Measurements from ENCODE around the gene ELMO1. TPM values are rescaled to one million over a fixed set of nuclear protein-coding genes. Genes with fewer than 3 reads are reported as not detected.

Gene ELMO1
- total RNA-seq, 1 experiment from 2014 or later = 7.8 TPM

DNA sequence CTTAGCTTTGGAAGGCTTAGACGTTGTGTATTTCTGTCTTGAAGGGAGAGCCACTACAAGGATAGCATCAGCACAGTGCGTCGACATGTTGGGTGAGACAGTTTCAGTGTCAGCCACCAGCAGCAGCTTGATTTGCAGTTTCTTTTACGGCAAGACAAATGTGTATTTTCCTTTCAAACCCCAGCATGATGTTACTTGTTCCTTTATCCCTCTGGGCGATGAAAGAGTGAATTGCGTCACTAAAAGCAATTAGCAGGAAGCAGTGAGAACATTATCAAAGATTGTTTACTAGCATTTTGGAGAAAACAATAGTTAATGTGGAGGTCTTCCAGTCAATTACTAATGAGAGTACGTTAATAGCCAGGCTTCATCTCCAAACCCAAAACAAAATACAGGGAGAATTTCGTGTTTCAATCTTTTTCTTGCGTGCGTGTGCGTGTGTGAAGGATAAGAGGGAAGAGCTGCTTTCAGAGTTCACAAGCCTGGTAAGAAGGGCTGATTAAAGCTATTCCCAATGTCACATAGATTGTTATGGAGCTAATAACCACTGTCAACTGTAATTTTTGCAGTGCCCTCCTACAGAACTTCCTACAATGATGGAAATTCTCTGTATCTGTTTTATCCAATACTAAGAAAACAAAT, 567.3 kb downstream of the ELMO1 start:
- H3K4me3 Mint-ChIP-seq = no peak overlapping the region
- Histone ChIP-seq H3K4me2 (ENCODE audit: insufficient read depth, insufficient read length, low read length) (no peak overlapping the region), H2AFZ (ENCODE audit: low read length) (no peak overlapping the region), H3K4ac (ENCODE audit: low read depth, low read length) (no peak overlapping the region), H3K23me2 (ENCODE audit: insufficient read length, low read depth, low read length, poor library complexity, severe bottlenecking) (no peaks in the 10 kb centered on the region), H3K27ac (ENCODE audit: insufficient read length, low read depth, low read length) (no peak overlapping the region), H3K79me1 (ENCODE audit: insufficient read depth, low read depth, low read length, poor library complexity, severe bottlenecking) (no peaks in the 10 kb centered on the region), H4K8ac (replicated peaks; ENCODE audit: insufficient read length, low read depth, low read length) (no peak overlapping the region), H2AK5ac (ENCODE audit: insufficient read length, low read length) (no peak overlapping the region), H4K20me1 (ENCODE audit: control insufficient read depth, insufficient read depth, insufficient read length) (no peaks in the 10 kb centered on the region), H2BK120ac (ENCODE audit: low read depth, low read length, poor library complexity, severe bottlenecking) (no peak overlapping the region), H3K9ac (ENCODE audit: extremely low read depth, insufficient read length, low read length) (no peak overlapping the region), H2BK20ac (ENCODE audit: low read depth, low read length, poor library complexity, severe bottlenecking) (no peak overlapping the region), H3K23ac (ENCODE audit: insufficient read length, low read depth, low read length) (no peak overlapping the region), H3K14ac (ENCODE audit: insufficient read depth, low read length) (no peak overlapping the region), H3K27me3 (ENCODE audit: insufficient read depth, low read length) (no peaks in the 10 kb centered on the region), H3K9me3 (ENCODE audit: control insufficient read depth, low read depth, low read length) (no peaks in the 10 kb centered on the region), H3K4me1 (ENCODE audit: insufficient read depth, low read length) (no peaks in the 10 kb centered on the region; the same call in 1 of the 2 replicates), H3K18ac (ENCODE audit: insufficient read length, low read depth, low read length) (no peak overlapping the region), H2BK5ac (ENCODE audit: insufficient read length, low read length) (no peak overlapping the region), H2BK12ac (ENCODE audit: insufficient read length, low read depth, low read length) (no peak overlapping the region), H4K91ac (ENCODE audit: insufficient read length, low read depth, low read length) (no peak overlapping the region), H2BK15ac (ENCODE audit: low read depth, low read length) (no peak overlapping the region), H4K5ac (ENCODE audit: insufficient read length, low read depth, low read length) (no peak overlapping the region), H3K79me2 (ENCODE audit: insufficient read depth, low read length) (no peaks in the 10 kb centered on the region), H3T11ph (ENCODE audit: low read length) (no peak overlapping the region), H3K56ac (ENCODE audit: insufficient read length, low read depth, low read length) (no peak overlapping the region)
- TF ChIP-seq CTCF (conservative IDR thresholded peaks at IDR 0.05) = no peak
- H3K27ac Mint-ChIP-seq = no peak overlapping the region
- peaks cover 4 to 9% of the 10 kb centered on the region in 2 experiments for H3K4me1 Mint-ChIP-seq
- H3K27me3 Mint-ChIP-seq (ENCODE audit: low read depth) = no peaks in the 10 kb centered on the region
- no CpG with 5 or more reads among the region's 11 CpGs for WGBS (ENCODE audit: extremely low coverage, insufficient read length, low lambda C conversion rate)
- DNase-seq = no peak
- H3K36me3 Mint-ChIP-seq (ENCODE audit: insufficient read depth in 1 of 3, low read depth in 3 of 3) = no peaks in the 10 kb centered on the region; a peak in 1 of 7 replicates
- no peaks in the 10 kb centered on the region for H3K9me3 Mint-ChIP-seq
